ENCODE data around the gene CDC14B. TPM values are rescaled to one million over a fixed set of nuclear protein-coding genes. Genes with fewer than 3 reads are reported as not detected.

The CDC14B gene
- polyA plus RNA-seq, 1 donor from 2014 or later, result 7.0 TPM

DNA sequence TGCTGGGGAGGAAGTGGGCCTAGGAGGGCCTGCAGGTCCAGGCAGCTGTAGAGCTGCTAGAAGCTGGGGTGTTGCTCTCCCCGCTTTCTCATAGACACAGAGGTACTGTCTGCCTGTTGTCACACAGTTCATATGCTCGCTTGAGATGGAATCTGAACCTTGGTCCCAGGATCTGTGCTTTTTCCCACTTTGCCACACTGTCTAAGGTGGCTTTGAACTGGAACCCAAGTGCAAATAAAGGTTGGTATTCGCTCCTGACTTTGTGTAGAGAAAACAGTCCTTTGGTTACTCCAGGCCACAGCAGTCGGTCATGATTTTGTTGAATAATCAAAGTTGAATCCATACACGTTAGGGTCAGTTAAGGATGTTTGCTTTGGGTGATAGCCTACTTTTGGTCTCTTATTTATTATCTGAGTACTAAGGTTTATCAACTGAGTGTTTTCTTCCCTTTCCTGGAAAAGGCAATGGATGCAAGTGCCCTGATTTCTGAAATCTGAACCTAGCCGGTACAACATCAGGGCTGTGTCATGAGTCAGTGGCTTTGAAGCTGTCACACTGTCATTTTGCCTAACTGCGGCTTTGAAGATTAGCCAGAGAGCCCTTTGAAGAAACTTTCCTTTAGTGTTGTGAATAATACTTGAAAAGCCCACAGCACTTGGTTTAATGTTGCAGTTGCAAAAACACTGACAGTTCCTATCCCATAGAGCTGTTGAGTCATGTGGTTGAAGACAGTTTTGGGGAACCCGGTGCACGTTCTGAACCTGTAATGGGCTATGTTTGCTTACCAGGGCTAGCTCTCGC, 128.4 kb downstream of the CDC14B start:
- Histone ChIP-seq H3F3A (ENCODE audit: insufficient read depth, low read length, poor library complexity, severe bottlenecking) (no peaks in the 10 kb centered on the region), H3K9me3 (ENCODE audit: low read length) (no peaks in the 10 kb centered on the region), H3K9me2 (ENCODE audit: insufficient read depth, low read length) (no peaks in the 10 kb centered on the region), H4K20me1 (ENCODE audit: insufficient read depth) (no peaks in the 10 kb centered on the region), H3K9ac (ENCODE audit: low read length) (no peak overlapping the region), H3K4me3 (ENCODE audit: low read length) (no peak overlapping the region), H3K4me2 (ENCODE audit: low read length) (no peak overlapping the region), H3K79me2 (replicated peaks; ENCODE audit: insufficient read depth, low read length) (no peaks in the 10 kb centered on the region), H3K27ac (ENCODE audit: low read length) (no peak overlapping the region), H3K36me3 (ENCODE audit: insufficient read depth, low read length) (peaks cover 5% of the 10 kb centered on the region), H3K27me3 (ENCODE audit: insufficient read depth, low read depth, low read length) (no peaks in the 10 kb centered on the region), H2AFZ (ENCODE audit: low read depth, low read length) (no peak overlapping the region)
- TF ChIP-seq POLR2AphosphoS5 (IDR thresholded peaks at IDR 0.05) (no peak), EP300 (conservative IDR thresholded peaks at IDR 0.05; ENCODE audit: poor library complexity, severe bottlenecking) (no peak), RAD21 (conservative IDR thresholded peaks at IDR 0.05) (no peak), TAF1 (IDR thresholded peaks at IDR 0.05; ENCODE audit: low read depth) (no peak), SMC3 (conservative IDR thresholded peaks at IDR 0.05; ENCODE audit: poor library complexity) (no peak), EZH2 (IDR thresholded peaks at IDR 0.05; ENCODE audit: borderline replicate concordance, insufficient read depth, low read length, poor library complexity, severe bottlenecking) (no peak), REST (IDR thresholded peaks at IDR 0.05; ENCODE audit: borderline replicate concordance) (no peak), MXI1 (conservative IDR thresholded peaks at IDR 0.05; ENCODE audit: poor library complexity, severe bottlenecking) (no peak)
- TF ChIP-seq, protein P1, sequence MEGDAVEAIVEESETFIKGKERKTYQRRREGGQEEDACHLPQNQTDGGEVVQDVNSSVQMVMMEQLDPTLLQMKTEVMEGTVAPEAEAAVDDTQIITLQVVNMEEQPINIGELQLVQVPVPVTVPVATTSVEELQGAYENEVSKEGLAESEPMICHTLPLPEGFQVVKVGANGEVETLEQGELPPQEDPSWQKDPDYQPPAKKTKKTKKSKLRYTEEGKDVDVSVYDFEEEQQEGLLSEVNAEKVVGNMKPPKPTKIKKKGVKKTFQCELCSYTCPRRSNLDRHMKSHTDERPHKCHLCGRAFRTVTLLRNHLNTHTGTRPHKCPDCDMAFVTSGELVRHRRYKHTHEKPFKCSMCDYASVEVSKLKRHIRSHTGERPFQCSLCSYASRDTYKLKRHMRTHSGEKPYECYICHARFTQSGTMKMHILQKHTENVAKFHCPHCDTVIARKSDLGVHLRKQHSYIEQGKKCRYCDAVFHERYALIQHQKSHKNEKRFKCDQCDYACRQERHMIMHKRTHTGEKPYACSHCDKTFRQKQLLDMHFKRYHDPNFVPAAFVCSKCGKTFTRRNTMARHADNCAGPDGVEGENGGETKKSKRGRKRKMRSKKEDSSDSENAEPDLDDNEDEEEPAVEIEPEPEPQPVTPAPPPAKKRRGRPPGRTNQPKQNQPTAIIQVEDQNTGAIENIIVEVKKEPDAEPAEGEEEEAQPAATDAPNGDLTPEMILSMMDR (IDR thresholded peaks at IDR 0.05; ENCODE audit: poor library complexity, severe bottlenecking), result no peak

- no peaks in the 10 kb centered on the region for H3K9me2 ChIP-seq (ENCODE audit: insufficient read depth, low read length)
- H3K27me3 ChIP-seq (ENCODE audit: insufficient read depth, low read depth, low read length), result no peaks in the 10 kb centered on the region
- TF ChIP-seq MXI1 (conservative IDR thresholded peaks at IDR 0.05; ENCODE audit: poor library complexity, severe bottlenecking) (no peak), TAF1 (IDR thresholded peaks at IDR 0.05; ENCODE audit: low read depth) (no peak), POLR2AphosphoS5 (IDR thresholded peaks at IDR 0.05) (no peak), EZH2 (IDR thresholded peaks at IDR 0.05; ENCODE audit: borderline replicate concordance, insufficient read depth, low read length, poor library complexity, severe bottlenecking) (no peak), EP300 (conservative IDR thresholded peaks at IDR 0.05; ENCODE audit: poor library complexity, severe bottlenecking) (no peak), RAD21 (conservative IDR thresholded peaks at IDR 0.05) (no peak), SMC3 (conservative IDR thresholded peaks at IDR 0.05; ENCODE audit: poor library complexity) (no peak), REST (IDR thresholded peaks at IDR 0.05; ENCODE audit: borderline replicate concordance) (no peak)
- TF ChIP-seq, protein P1 (IDR thresholded peaks at IDR 0.05; ENCODE audit: poor library complexity, severe bottlenecking), result no peak
- H3K9ac ChIP-seq (ENCODE audit: low read length), result no peak overlapping the region
- H3K79me2 ChIP-seq (replicated peaks; ENCODE audit: insufficient read depth, low read length), result no peaks in the 10 kb centered on the region
- H3K9me3 ChIP-seq (ENCODE audit: low read length), result no peaks in the 10 kb centered on the region
- no peaks in the 10 kb centered on the region for H4K20me1 ChIP-seq (ENCODE audit: insufficient read depth)
- no peak overlapping the region for H2AFZ ChIP-seq (ENCODE audit: low read depth, low read length)
- no peak overlapping the region for H3K4me3 ChIP-seq (ENCODE audit: low read length)
- H3K4me2 ChIP-seq (ENCODE audit: low read length), result no peak overlapping the region
- H3K27ac ChIP-seq (ENCODE audit: low read length), result no peak overlapping the region
- H3F3A ChIP-seq (ENCODE audit: insufficient read depth, low read length, poor library complexity, severe bottlenecking), result no peaks in the 10 kb centered on the region
- peaks cover 5% of the 10 kb centered on the region for H3K36me3 ChIP-seq (ENCODE audit: insufficient read depth, low read length)
Observed at GRCh38 chr9:96490534-96491078, 129.0 kb downstream of the CDC14B start.

Data from neural cell (in vitro differentiated cells).